ENCODE data around the gene VAPB.

Gene VAPB

GRCh38 chr20:58450254-58450653 lies 61.2 kb downstream of the VAPB start:
- no peak for DNase-seq (ENCODE audit: low read depth, low spot score)
- no peak overlapping the region for H3K4me3 ChIP-seq (ENCODE audit: low read length)

- no peak for DNase-seq (ENCODE audit: low read depth, low spot score)
- no peak overlapping the region for H3K4me3 ChIP-seq (ENCODE audit: low read length)
Observed at GRCh38 chr20:58452667-58453255, 63.7 kb downstream of the VAPB start.

- DNase-seq (ENCODE audit: low read depth, low spot score), result no peak
Observed at GRCh38 chr20:58453391-58453790, 64.4 kb downstream of the VAPB start.

GRCh38 chr20:58454460-58454859 lies 65.4 kb downstream of the VAPB start:
- no peak overlapping the region for H3K4me3 ChIP-seq (ENCODE audit: low read length)
- DNase-seq (ENCODE audit: low read depth, low spot score), result no peak

More at GRCh38 chr20:58453391-58453790, 64.4 kb downstream of the VAPB start:
- H3K4me3 ChIP-seq (ENCODE audit: low read length), result no peak overlapping the region

GRCh38 chr20:58457083-58457695 lies 68.2 kb downstream of the VAPB start:
- no peak for DNase-seq (ENCODE audit: low read depth, low spot score)

GRCh38 chr20:58458342-58459057 lies 69.5 kb downstream of the VAPB start:
- H3K4me3 ChIP-seq (ENCODE audit: low read length), result no peak overlapping the region
- DNase-seq (ENCODE audit: low read depth, low spot score), result no peak

More at GRCh38 chr20:58457083-58457695, 68.2 kb downstream of the VAPB start:
- no peak overlapping the region for H3K4me3 ChIP-seq (ENCODE audit: low read length)

- no peak for DNase-seq (ENCODE audit: low read depth, low spot score)
- H3K4me3 ChIP-seq (ENCODE audit: low read length), result no peak overlapping the region
Observed at GRCh38 chr20:58459058-58459750, 70.2 kb downstream of the VAPB start.

- H3K4me3 ChIP-seq (ENCODE audit: low read length), result no peak overlapping the region
- DNase-seq (ENCODE audit: low read depth, low spot score), result no peak
Observed at GRCh38 chr20:58461104-58461503, 72.1 kb downstream of the VAPB start.

- no peak for DNase-seq (ENCODE audit: low read depth, low spot score)
- H3K4me3 ChIP-seq (ENCODE audit: low read length), result no peak overlapping the region
Observed at GRCh38 chr20:58461899-58462298, 72.9 kb downstream of the VAPB start.

GRCh38 chr20:58463256-58463655 lies 74.2 kb downstream of the VAPB start:
- no peak for DNase-seq (ENCODE audit: low read depth, low spot score)
- H3K4me3 ChIP-seq (ENCODE audit: low read length), result no peak overlapping the region

GRCh38 chr20:58464838-58465237 lies 75.8 kb downstream of the VAPB start:
- no peak overlapping the region for H3K4me3 ChIP-seq (ENCODE audit: low read length)
- no peak for DNase-seq (ENCODE audit: low read depth, low spot score)

GRCh38 chr20:58466095-58466708 lies 77.2 kb downstream of the VAPB start:
- no peak overlapping the region for H3K4me3 ChIP-seq (ENCODE audit: low read length)
- no peak for DNase-seq (ENCODE audit: low read depth, low spot score)

- H3K4me3 ChIP-seq (ENCODE audit: low read length), result no peak overlapping the region
Observed at GRCh38 chr20:58466729-58467571, 77.9 kb downstream of the VAPB start.

GRCh38 chr20:58467572-58468527 lies 78.8 kb downstream of the VAPB start:
- H3K4me3 ChIP-seq (ENCODE audit: low read length), result no peak overlapping the region
- no peak for DNase-seq (ENCODE audit: low read depth, low spot score)

More at GRCh38 chr20:58466729-58467571, 77.9 kb downstream of the VAPB start:
- DNase-seq (ENCODE audit: low read depth, low spot score), result no peak

- H3K4me3 ChIP-seq (ENCODE audit: low read length), result no peak overlapping the region
- DNase-seq (ENCODE audit: low read depth, low spot score), result no peak
Observed at GRCh38 chr20:58469616-58470015, 80.6 kb downstream of the VAPB start.

- no peak for DNase-seq (ENCODE audit: low read depth, low spot score)
- no peak overlapping the region for H3K4me3 ChIP-seq (ENCODE audit: low read length)
Observed at GRCh38 chr20:58470336-58471192, 81.5 kb downstream of the VAPB start.

Data from Jurkat, Clone E6-1 (cell line).